ENCODE measurements around the gene GLT6D1.
"Not testable (repeated sequence)": the region's sequence is repeated elsewhere in the genome, so short reads cannot be mapped to it uniquely, and the experiment has no call there.

GLT6D1 gene

GRCh38 chr9:135674977-135675376 is 35.6 kb upstream of the GLT6D1 start:
- Histone ChIP-seq H3K4me1 (ENCODE audit: control insufficient read depth, insufficient read depth, low read length) (no peaks in the 10 kb centered on the region), H3K27ac (ENCODE audit: low read length) (no peak overlapping the region), H3K9me3 (ENCODE audit: control insufficient read depth in 2 of 2, low read length in 2 of 2) (no peaks in the 10 kb centered on the region), H3K27me3 (ENCODE audit: control insufficient read depth in 1 of 2, insufficient read depth in 2 of 2, low read length in 2 of 2) (peaks cover 0 to 2% of the 10 kb centered on the region in 2 donors), H3K36me3 (ENCODE audit: control insufficient read depth in 2 of 2, insufficient read depth in 2 of 2, low read length in 2 of 2) (no peaks in the 10 kb centered on the region), H3K9ac (ENCODE audit: low read length in 2 of 2) (no peak overlapping the region), H3K4me3 (ENCODE audit: low read length in 2 of 2) (no peak overlapping the region)

GRCh38 chr9:135673941-135674340 is 34.6 kb upstream of the GLT6D1 start:
- peaks cover 0 to 2% of the 10 kb centered on the region in 2 donors for H3K27me3 ChIP-seq (ENCODE audit: control insufficient read depth in 1 of 2, insufficient read depth in 2 of 2, low read length in 2 of 2)
- no peak overlapping the region for H3K4me3 ChIP-seq (ENCODE audit: low read length in 2 of 2)
- H3K36me3 ChIP-seq (ENCODE audit: control insufficient read depth in 2 of 2, insufficient read depth in 2 of 2, low read length in 2 of 2) = no peaks in the 10 kb centered on the region
- no peaks in the 10 kb centered on the region for H3K4me1 ChIP-seq (ENCODE audit: control insufficient read depth, insufficient read depth, low read length)
- H3K27ac ChIP-seq (ENCODE audit: low read length) = no peak overlapping the region
- H3K9me3 ChIP-seq (ENCODE audit: control insufficient read depth in 2 of 2, low read length in 2 of 2) = no peaks in the 10 kb centered on the region
- no peak overlapping the region for H3K9ac ChIP-seq (ENCODE audit: low read length in 2 of 2)

GRCh38 chr9:135672786-135673185 is 33.4 kb upstream of the GLT6D1 start:
- not testable (repeated sequence) for H3K4me3 ChIP-seq (ENCODE audit: low read length in 2 of 2); H3K4me1 ChIP-seq (ENCODE audit: control insufficient read depth, insufficient read depth, low read length); H3K9me3 ChIP-seq (ENCODE audit: control insufficient read depth in 2 of 2, low read length in 2 of 2); H3K27me3 ChIP-seq (ENCODE audit: control insufficient read depth in 1 of 2, insufficient read depth in 2 of 2, low read length in 2 of 2); H3K27ac ChIP-seq (ENCODE audit: low read length); H3K36me3 ChIP-seq (ENCODE audit: control insufficient read depth in 2 of 2, insufficient read depth in 2 of 2, low read length in 2 of 2); H3K9ac ChIP-seq (ENCODE audit: low read length in 2 of 2)

GRCh38 chr9:135671591-135672041 is 32.3 kb upstream of the GLT6D1 start:
- no peaks in the 10 kb centered on the region for H3K36me3 ChIP-seq (ENCODE audit: control insufficient read depth in 2 of 2, insufficient read depth in 2 of 2, low read length in 2 of 2)
- H3K27ac ChIP-seq (ENCODE audit: low read length) = no peak overlapping the region
- peaks cover 0 to 2% of the 10 kb centered on the region in 2 donors for H3K27me3 ChIP-seq (ENCODE audit: control insufficient read depth in 1 of 2, insufficient read depth in 2 of 2, low read length in 2 of 2)
- no peak overlapping the region for H3K4me3 ChIP-seq (ENCODE audit: low read length in 2 of 2)
- H3K4me1 ChIP-seq (ENCODE audit: control insufficient read depth, insufficient read depth, low read length) = no peaks in the 10 kb centered on the region
- no peaks in the 10 kb centered on the region for H3K9me3 ChIP-seq (ENCODE audit: control insufficient read depth in 2 of 2, low read length in 2 of 2)
- H3K9ac ChIP-seq (ENCODE audit: low read length in 2 of 2) = no peak overlapping the region

GRCh38 chr9:135670721-135671590 is 31.6 kb upstream of the GLT6D1 start:
- Histone ChIP-seq H3K27ac (ENCODE audit: low read length) (no peak overlapping the region), H3K9me3 (ENCODE audit: control insufficient read depth in 2 of 2, low read length in 2 of 2) (no peaks in the 10 kb centered on the region), H3K36me3 (ENCODE audit: control insufficient read depth in 2 of 2, insufficient read depth in 2 of 2, low read length in 2 of 2) (no peaks in the 10 kb centered on the region), H3K9ac (ENCODE audit: low read length in 2 of 2) (no peak overlapping the region), H3K27me3 (ENCODE audit: control insufficient read depth in 1 of 2, insufficient read depth in 2 of 2, low read length in 2 of 2) (peaks cover 0 to 2% of the 10 kb centered on the region in 2 donors), H3K4me1 (ENCODE audit: control insufficient read depth, insufficient read depth, low read length) (no peaks in the 10 kb centered on the region), H3K4me3 (ENCODE audit: low read length in 2 of 2) (no peak overlapping the region)

- Histone ChIP-seq H3K36me3 (ENCODE audit: control insufficient read depth in 2 of 2, insufficient read depth in 2 of 2, low read length in 2 of 2) (no peaks in the 10 kb centered on the region), H3K4me3 (ENCODE audit: low read length in 2 of 2) (no peak overlapping the region), H3K9ac (ENCODE audit: low read length in 2 of 2) (no peak overlapping the region), H3K27ac (ENCODE audit: low read length) (no peak overlapping the region), H3K9me3 (ENCODE audit: control insufficient read depth in 2 of 2, low read length in 2 of 2) (no peaks in the 10 kb centered on the region), H3K27me3 (ENCODE audit: control insufficient read depth in 1 of 2, insufficient read depth in 2 of 2, low read length in 2 of 2) (peaks cover 0 to 3% of the 10 kb centered on the region in 2 donors), H3K4me1 (ENCODE audit: control insufficient read depth, insufficient read depth, low read length) (no peaks in the 10 kb centered on the region)
These were observed 30.4 kb upstream of the GLT6D1 start for GRCh38 chr9:135669616-135670285.

- H3K9ac ChIP-seq (ENCODE audit: low read length in 2 of 2); H3K9me3 ChIP-seq (ENCODE audit: control insufficient read depth in 2 of 2, low read length in 2 of 2); H3K4me1 ChIP-seq (ENCODE audit: control insufficient read depth, insufficient read depth, low read length); H3K4me3 ChIP-seq (ENCODE audit: low read length in 2 of 2); H3K27ac ChIP-seq (ENCODE audit: low read length); H3K27me3 ChIP-seq (ENCODE audit: control insufficient read depth in 1 of 2, insufficient read depth in 2 of 2, low read length in 2 of 2); H3K36me3 ChIP-seq (ENCODE audit: control insufficient read depth in 2 of 2, insufficient read depth in 2 of 2, low read length in 2 of 2): not testable (repeated sequence)
These were observed 29.7 kb upstream of the GLT6D1 start for GRCh38 chr9:135669018-135669417.

- Histone ChIP-seq H3K36me3 (ENCODE audit: control insufficient read depth in 2 of 2, insufficient read depth in 2 of 2, low read length in 2 of 2) (no peaks in the 10 kb centered on the region), H3K4me3 (ENCODE audit: low read length in 2 of 2) (no peak overlapping the region), H3K4me1 (ENCODE audit: control insufficient read depth, insufficient read depth, low read length) (no peaks in the 10 kb centered on the region), H3K27ac (ENCODE audit: low read length) (no peak overlapping the region), H3K27me3 (ENCODE audit: control insufficient read depth in 1 of 2, insufficient read depth in 2 of 2, low read length in 2 of 2) (peaks cover 0 to 3% of the 10 kb centered on the region in 2 donors), H3K9me3 (ENCODE audit: control insufficient read depth in 2 of 2, low read length in 2 of 2) (no peaks in the 10 kb centered on the region), H3K9ac (ENCODE audit: low read length in 2 of 2) (no peak overlapping the region)
These were observed 28.2 kb upstream of the GLT6D1 start for GRCh38 chr9:135667463-135668001.

- Histone ChIP-seq H3K4me1 (ENCODE audit: control insufficient read depth, insufficient read depth, low read length) (no peaks in the 10 kb centered on the region), H3K36me3 (ENCODE audit: control insufficient read depth in 2 of 2, insufficient read depth in 2 of 2, low read length in 2 of 2) (no peaks in the 10 kb centered on the region), H3K9me3 (ENCODE audit: control insufficient read depth in 2 of 2, low read length in 2 of 2) (no peaks in the 10 kb centered on the region), H3K4me3 (ENCODE audit: low read length in 2 of 2) (no peak overlapping the region), H3K9ac (ENCODE audit: low read length in 2 of 2) (no peak overlapping the region), H3K27ac (ENCODE audit: low read length) (no peak overlapping the region), H3K27me3 (ENCODE audit: control insufficient read depth in 1 of 2, insufficient read depth in 2 of 2, low read length in 2 of 2) (peaks cover 0 to 3% of the 10 kb centered on the region in 2 donors)
These were observed 27.5 kb upstream of the GLT6D1 start for GRCh38 chr9:135666534-135667462.

GRCh38 chr9:135665795-135666189 is 26.5 kb upstream of the GLT6D1 start:
- H3K4me1 ChIP-seq (ENCODE audit: control insufficient read depth, insufficient read depth, low read length) = no peaks in the 10 kb centered on the region
- no peaks in the 10 kb centered on the region for H3K9me3 ChIP-seq (ENCODE audit: control insufficient read depth in 2 of 2, low read length in 2 of 2)
- no peak overlapping the region for H3K4me3 ChIP-seq (ENCODE audit: low read length in 2 of 2)
- H3K27ac ChIP-seq (ENCODE audit: low read length) = no peak overlapping the region
- peaks cover 0 to 3% of the 10 kb centered on the region in 2 donors for H3K27me3 ChIP-seq (ENCODE audit: control insufficient read depth in 1 of 2, insufficient read depth in 2 of 2, low read length in 2 of 2)
- H3K9ac ChIP-seq (ENCODE audit: low read length in 2 of 2) = no peak overlapping the region
- H3K36me3 ChIP-seq (ENCODE audit: control insufficient read depth in 2 of 2, insufficient read depth in 2 of 2, low read length in 2 of 2) = no peaks in the 10 kb centered on the region
